Thyroid gland (tissue), 4 donors: Measurements from ENCODE around the gene SPHK1. TPM values are rescaled to one million over a fixed set of nuclear protein-coding genes. Genes with fewer than 3 reads are reported as not detected.

Source experiments
- DNase-seq, 2 donors: peaks; one replicate each; pipeline ENCODE4 v3.0.0-alpha.2; 2019
- H3K27ac ChIP-seq, 3 donors: fragments of 200-600 bp; sonication (generic); 1 replicate in 2 of 3; 2 replicates in 1 of 3; pipeline ENCODE4 v1.5.1; 2016 to 2019; ENCODE audit warnings: mild to moderate bottlenecking in 1 of 3, moderate library complexity in 1 of 3
- H3K27me3 ChIP-seq: fragments of 200-600 bp; sonication (generic); one replicate; pipeline ENCODE4 v1.5.1; 2019
- H3K36me3 ChIP-seq, 2 donors: fragments of 200-600 bp; sonication (generic); one replicate each; pipeline ENCODE4 v1.5.1; 2016 to 2019
- H3K4me1 ChIP-seq, 2 donors: fragments of 200-600 bp; sonication (generic); one replicate each; pipeline ENCODE4 v1.5.1; 2017 to 2019
- H3K4me3 ChIP-seq, 3 donors: fragments of 200-600 bp; sonication (generic); replicated peaks in 1 of 3; 1 replicate in 2 of 3; 2 replicates in 1 of 3; pipeline ENCODE4 v1.5.1; 2016; ENCODE audit warnings: mild to moderate bottlenecking in 1 of 3
- H3K9me3 ChIP-seq: fragments of 200-600 bp; sonication (generic); one replicate; pipeline ENCODE4 v1.5.1; 2017
- POLR2A ChIP-seq, 2 donors: fragments of 450-650 bp; IDR thresholded peaks; one replicate each; pipeline ENCODE4 v1.6.1; 2017; ENCODE audit warnings: antibody characterized with exemption in 2 of 2, mild to moderate bottlenecking in 2 of 2, moderate library complexity in 1 of 2
- WGBS, 2 donors: methylation state at CpG; one replicate each; pipeline ENCODE4 v1.1.5; 2017; 5-methylcytosine and 5-hydroxymethylcytosine counted together
- intact Hi-C: fragments of 100-400 bp; cut with DNase I; formaldehyde crosslinking; loops from one replicate; pipeline ENCODE4 v1.15.1; 2023
- total RNA-seq, 4 donors: library from RNA; depleted of rRNA; stranded (reverse); fragments of >200 nt; gene quantifications; one replicate each; pipeline ENCODE4 v1.2.3, GENCODE V29; 2016
- TF ChIP-seq, protein P1 (sequence below), 6 experiments: fragments of 200-600 bp in 3 of 6; fragments of 450-650 bp in 3 of 6; sonication (generic) in 3 of 6; IDR thresholded peaks; one replicate each; pipeline ENCODE4 v1.5.1; 2016 to 2019; ENCODE audit warnings: antibody characterized with exemption in 6 of 6, mild to moderate bottlenecking in 2 of 6, inconsistent platforms in 1 of 6, moderate library complexity in 1 of 6

SPHK1 gene
- total RNA-seq, 4 donors from 2014 or later: 8.5 to 24.5 (median 13.8) TPM

DNA sequence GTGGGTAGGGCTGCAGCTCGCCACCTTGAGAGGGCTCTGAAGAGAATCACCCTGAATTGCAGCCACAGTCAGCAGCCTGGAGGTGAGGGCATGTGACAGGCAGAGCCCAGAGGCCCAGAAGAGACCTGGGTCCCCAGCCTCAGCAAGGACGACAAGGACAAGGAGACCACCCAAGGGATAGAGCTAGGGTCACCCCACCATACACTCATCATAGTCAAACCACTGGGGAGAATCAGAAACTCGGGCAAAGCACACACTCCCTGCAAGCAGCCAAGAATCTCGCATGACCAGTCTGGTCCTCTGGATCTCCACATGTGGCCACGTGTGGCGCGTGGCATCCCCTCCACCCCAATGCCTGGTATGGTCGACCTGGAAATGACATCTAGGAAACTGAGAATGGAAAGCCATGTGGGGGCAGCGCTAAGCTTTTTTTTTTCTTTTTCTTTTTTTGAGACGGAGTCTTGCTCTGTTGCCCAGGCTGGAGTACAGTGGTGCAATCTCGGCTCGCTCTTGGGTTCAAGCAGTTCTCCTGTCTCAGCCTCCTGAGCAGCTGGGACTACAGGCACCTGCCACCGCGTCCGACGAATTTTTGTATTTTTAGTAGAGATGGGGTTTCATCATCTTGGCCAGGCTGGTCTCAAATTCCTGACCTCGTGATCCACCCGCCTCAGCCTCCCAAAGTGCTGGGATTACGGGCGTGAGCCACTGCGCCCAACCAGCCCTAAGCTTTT lies 4.6 kb upstream of the SPHK1 start:
- no peak for DNase-seq
- intact Hi-C loops: no loop called here
- 91% methylated on average over 17 to 21 of the region's 21 CpGs for WGBS, 2 donors
- TF ChIP-seq POLR2A (IDR thresholded peaks at IDR 0.05): no peak
- TF ChIP-seq, protein P1, sequence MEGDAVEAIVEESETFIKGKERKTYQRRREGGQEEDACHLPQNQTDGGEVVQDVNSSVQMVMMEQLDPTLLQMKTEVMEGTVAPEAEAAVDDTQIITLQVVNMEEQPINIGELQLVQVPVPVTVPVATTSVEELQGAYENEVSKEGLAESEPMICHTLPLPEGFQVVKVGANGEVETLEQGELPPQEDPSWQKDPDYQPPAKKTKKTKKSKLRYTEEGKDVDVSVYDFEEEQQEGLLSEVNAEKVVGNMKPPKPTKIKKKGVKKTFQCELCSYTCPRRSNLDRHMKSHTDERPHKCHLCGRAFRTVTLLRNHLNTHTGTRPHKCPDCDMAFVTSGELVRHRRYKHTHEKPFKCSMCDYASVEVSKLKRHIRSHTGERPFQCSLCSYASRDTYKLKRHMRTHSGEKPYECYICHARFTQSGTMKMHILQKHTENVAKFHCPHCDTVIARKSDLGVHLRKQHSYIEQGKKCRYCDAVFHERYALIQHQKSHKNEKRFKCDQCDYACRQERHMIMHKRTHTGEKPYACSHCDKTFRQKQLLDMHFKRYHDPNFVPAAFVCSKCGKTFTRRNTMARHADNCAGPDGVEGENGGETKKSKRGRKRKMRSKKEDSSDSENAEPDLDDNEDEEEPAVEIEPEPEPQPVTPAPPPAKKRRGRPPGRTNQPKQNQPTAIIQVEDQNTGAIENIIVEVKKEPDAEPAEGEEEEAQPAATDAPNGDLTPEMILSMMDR (IDR thresholded peaks at IDR 0.05): no peak
- Histone ChIP-seq H3K27me3 (no peaks in the 10 kb centered on the region), H3K27ac (no peak overlapping the region), H3K4me3 (no peak overlapping the region), H3K36me3 (no peaks in the 10 kb centered on the region), H3K9me3 (no peaks in the 10 kb centered on the region), H3K4me1 (peaks cover 5 to 19% of the 10 kb centered on the region in 2 donors)

DNA sequence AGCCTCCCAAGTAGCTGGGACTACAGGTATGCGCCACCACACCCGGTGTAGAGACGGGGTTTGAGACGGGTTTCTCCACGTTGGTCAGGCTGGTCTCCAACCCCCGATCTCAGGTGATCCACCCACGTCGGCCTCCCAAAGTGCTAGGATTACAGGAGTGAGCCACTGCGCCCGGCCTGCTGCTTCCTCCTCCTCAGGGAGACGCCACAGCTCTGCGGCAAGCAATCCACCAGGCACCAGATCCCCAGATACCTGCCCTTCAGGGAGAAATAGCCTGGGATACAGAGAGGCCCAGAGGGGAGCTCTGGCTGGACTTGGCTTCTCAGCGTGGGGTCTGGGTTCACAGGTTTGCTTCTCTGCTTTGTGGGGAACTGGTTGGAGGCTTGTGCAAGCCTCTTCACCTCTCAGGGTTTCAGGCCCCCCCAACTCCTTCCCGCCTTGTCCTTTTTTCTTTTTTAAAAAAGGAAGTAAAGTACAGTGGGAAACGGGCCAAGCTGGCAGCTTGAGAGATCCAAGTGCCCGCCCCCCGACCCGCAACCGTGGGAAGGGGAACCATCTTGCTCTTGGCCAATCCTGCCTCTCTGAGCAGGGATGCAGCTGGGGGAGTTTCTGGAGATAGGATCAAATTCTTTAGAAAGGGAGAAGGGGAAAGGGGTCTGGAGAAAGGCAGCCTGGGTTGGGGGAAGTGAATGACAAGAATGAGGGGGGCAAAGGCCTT lies 2.6 kb upstream of the SPHK1 start:
- Histone ChIP-seq H3K4me3 (no peak overlapping the region), H3K4me1 (peaks cover 18 to 29% of the 10 kb centered on the region in 2 donors), H3K27me3 (no peaks in the 10 kb centered on the region), H3K9me3 (no peaks in the 10 kb centered on the region), H3K27ac (peak overlapping the region in 1 of 3 donors; percentile 88), H3K36me3 (no peaks in the 10 kb centered on the region)
- intact Hi-C loops: no loop called here
- 85% methylated on average over 16 to 19 of the region's 19 CpGs for WGBS, 2 donors
- no peak for TF ChIP-seq POLR2A (IDR thresholded peaks at IDR 0.05)
- TF ChIP-seq, protein P1 (IDR thresholded peaks at IDR 0.05): no peak
- DNase-seq: no peak

DNA sequence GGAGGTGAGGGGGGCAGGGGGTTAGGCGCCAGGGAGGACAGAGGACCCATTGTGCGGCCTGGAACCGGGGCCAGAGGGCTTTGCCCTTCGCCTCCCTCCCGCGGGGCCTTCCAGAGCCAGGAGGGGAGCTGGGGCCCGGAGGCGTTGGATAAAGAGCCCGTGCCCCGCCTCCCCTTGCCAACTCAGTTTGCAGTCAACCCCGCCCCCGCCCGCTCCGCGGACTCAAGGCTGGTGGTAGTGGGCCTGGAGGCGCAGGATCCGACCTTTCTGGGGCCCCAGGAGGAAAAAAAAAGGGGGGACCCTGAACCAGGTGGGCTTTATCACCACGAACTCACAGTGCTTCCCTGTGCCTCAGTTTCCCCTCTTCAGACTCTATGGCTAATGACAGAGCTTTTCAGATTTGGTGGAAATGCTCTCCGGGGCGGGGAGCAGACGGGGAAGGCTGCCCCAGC lies 2.0 kb upstream of the SPHK1 start:
- peak in 1 of 2 donors; percentile 29 for DNase-seq
- H3K4me3 ChIP-seq: peak overlapping the region in 2 of 3 donors; percentile 44 to 50
- no peaks in the 10 kb centered on the region for H3K9me3 ChIP-seq
- peak overlapping the region in 2 of 3 donors; percentile 66 to 88 for H3K27ac ChIP-seq
- intact Hi-C loops: no loop called here
- no peaks in the 10 kb centered on the region for H3K36me3 ChIP-seq
- no peaks in the 10 kb centered on the region for H3K27me3 ChIP-seq
- WGBS, 2 donors: 37 to 44% methylated on average over 9 to 14 of the region's 21 CpGs
- TF ChIP-seq POLR2A (IDR thresholded peaks at IDR 0.05): no peak
- TF ChIP-seq, protein P1 (IDR thresholded peaks at IDR 0.05): no peak
- peaks cover 18 to 27% of the 10 kb centered on the region in 2 donors for H3K4me1 ChIP-seq

DNA sequence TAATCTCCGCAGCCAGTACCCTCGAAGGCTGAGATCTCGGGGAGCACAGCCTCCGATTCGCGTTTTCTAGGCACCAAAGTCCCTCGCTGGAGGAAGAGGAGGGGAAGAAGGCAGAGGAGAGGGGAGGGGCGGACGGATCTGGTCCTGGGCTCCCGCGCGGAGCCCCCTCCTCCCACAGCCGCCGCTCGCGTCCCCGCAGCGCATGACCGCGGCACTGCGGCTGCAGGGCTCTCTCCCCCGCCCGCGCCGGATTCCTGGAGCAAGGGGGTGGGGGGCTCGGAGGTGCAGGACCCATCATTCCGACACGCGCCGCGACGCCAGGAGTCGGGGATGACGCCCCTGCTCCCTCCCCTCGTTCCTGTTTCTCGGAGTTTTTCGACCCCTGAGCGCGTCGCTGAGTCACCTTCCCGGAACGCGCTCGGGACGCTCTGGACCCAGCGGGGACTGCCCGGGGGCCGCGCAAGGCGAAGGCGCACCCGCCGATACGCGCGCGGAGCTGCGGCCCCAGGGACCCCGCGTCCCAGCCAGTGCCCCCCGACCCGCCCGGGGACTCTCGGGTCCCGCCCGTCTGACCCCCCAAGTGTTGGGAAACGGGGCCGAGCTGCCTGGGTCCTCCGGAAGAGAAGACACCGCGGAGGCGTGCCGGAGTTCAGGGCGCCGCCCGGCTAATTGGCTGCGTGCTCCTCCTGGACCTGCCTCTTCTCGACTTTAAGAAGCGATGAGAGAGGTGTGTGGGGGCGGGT lies 1.4 kb upstream of the SPHK1 start:
- no peaks in the 10 kb centered on the region for H3K27me3 ChIP-seq
- intact Hi-C loops: no loop called here
- no peaks in the 10 kb centered on the region for H3K36me3 ChIP-seq
- H3K9me3 ChIP-seq: no peaks in the 10 kb centered on the region
- 3% methylated on average over 7 of the region's 80 CpGs for WGBS, 2 donors
- peak overlapping the region; percentile 31 to 62 (median 50) for H3K4me3 ChIP-seq
- H3K4me1 ChIP-seq: peaks cover 18 to 27% of the 10 kb centered on the region in 2 donors
- TF ChIP-seq, protein P1 (IDR thresholded peaks at IDR 0.05): no peak
- no peak for TF ChIP-seq POLR2A (IDR thresholded peaks at IDR 0.05)
- DNase-seq: peak; percentile 52 to 54
- peak overlapping the region; percentile 33 to 88 (median 66) for H3K27ac ChIP-seq
